HepG2 (cell line): ENCODE measurements around the gene DGKB.

Experiments used
- FOXA3 ChIP-seq: IDR thresholded peaks from 2 replicates; pipeline ENCODE4 v1.6.1; 2016; ENCODE audit warnings: missing genetic modification reagents, missing compliant biosample characterization
- HOXA7 ChIP-seq: sonication (generic); formaldehyde crosslinking; IDR thresholded peaks from 2 replicates; pipeline ENCODE4 v1.8.1; 2022; ENCODE audit warnings: mild to moderate bottlenecking, missing genetic modification reagents, moderate library complexity
- MYNN ChIP-seq: sonication (generic); formaldehyde crosslinking; IDR thresholded peaks from 2 replicates; pipeline ENCODE4 v1.4.0; 2020; ENCODE audit warnings: mild to moderate bottlenecking, low read depth, missing genetic modification reagents
- NPAS2 ChIP-seq: sonication (generic); formaldehyde crosslinking; IDR thresholded peaks from 2 replicates; pipeline ENCODE4 v1.8.0; 2022; ENCODE audit warnings: mild to moderate bottlenecking, missing genetic modification reagents, borderline replicate concordance
- RELA ChIP-seq: sonication (generic); formaldehyde crosslinking; IDR thresholded peaks from 2 replicates; pipeline ENCODE4 v1.4.0; 2020; ENCODE audit warnings: missing genetic modification reagents
- ZNF335 ChIP-seq: sonication (generic); formaldehyde crosslinking; IDR thresholded peaks from 2 replicates; pipeline ENCODE4 v1.4.0; 2020; ENCODE audit warnings: missing genetic modification reagents
- TF ChIP-seq, protein P1 (sequence below), 2 experiments: sonication (generic) in 1 of 2; formaldehyde crosslinking in 1 of 2; IDR thresholded peaks; 2 replicates each; pipeline versions ENCODE4 v1.4.0 to v1.6.1; 2018 to 2020; ENCODE audit warnings: missing genetic modification reagents in 2 of 2, borderline replicate concordance in 1 of 2, low read depth in 1 of 2, mild to moderate bottlenecking in 1 of 2, missing biosample characterization in 1 of 2
- TF ChIP-seq, protein P2 (sequence below): sonication (generic); formaldehyde crosslinking; IDR thresholded peaks from 2 replicates; pipeline ENCODE4; 2020; ENCODE audit warnings: missing genetic modification reagents, mild to moderate bottlenecking, borderline replicate concordance

DNA sequence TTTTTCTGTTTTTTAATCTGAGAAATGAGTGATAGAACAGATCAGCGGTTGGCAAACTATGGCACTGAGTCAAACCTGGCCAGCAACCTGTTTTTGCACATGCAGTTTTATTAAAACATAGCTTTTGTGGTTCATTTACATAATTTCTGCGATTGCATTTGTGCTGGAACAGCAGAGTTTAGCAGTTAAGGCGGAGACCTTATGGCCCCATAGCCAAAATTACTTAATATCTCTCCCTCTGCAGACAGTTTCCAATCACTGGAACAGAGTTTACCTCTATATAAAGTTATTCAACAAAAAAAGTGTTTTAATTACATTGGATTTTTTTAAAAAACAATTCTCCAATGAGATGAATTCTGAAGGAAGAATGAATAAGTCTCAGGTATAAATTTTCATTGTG is 212.1 kb downstream of the DGKB start:
- TF ChIP-seq FOXA3 (no peak), MYNN (CRISPR knock-in tag) (no peak), RELA (CRISPR knock-in tag) (no peak), HOXA7 (no peak), ZNF335 (CRISPR knock-in tag) (no peak), NPAS2 (CRISPR knock-in tag) (no peak)
- TF ChIP-seq, protein P1, sequence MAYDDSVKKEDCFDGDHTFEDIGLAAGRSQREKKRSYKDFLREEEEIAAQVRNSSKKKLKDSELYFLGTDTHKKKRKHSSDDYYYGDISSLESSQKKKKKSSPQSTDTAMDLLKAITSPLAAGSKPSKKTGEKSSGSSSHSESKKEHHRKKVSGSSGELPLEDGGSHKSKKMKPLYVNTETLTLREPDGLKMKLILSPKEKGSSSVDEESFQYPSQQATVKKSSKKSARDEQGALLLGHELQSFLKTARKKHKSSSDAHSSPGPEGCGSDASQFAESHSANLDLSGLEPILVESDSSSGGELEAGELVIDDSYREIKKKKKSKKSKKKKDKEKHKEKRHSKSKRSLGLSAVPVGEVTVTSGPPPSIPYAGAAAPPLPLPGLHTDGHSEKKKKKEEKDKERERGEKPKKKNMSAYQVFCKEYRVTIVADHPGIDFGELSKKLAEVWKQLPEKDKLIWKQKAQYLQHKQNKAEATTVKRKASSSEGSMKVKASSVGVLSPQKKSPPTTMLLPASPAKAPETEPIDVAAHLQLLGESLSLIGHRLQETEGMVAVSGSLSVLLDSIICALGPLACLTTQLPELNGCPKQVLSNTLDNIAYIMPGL (CRISPR knock-in tag; IDR thresholded peaks at IDR 0.05; ENCODE audit: borderline replicate concordance in 1 of 2, low read depth in 1 of 2) = no peak
- TF ChIP-seq, protein P2, sequence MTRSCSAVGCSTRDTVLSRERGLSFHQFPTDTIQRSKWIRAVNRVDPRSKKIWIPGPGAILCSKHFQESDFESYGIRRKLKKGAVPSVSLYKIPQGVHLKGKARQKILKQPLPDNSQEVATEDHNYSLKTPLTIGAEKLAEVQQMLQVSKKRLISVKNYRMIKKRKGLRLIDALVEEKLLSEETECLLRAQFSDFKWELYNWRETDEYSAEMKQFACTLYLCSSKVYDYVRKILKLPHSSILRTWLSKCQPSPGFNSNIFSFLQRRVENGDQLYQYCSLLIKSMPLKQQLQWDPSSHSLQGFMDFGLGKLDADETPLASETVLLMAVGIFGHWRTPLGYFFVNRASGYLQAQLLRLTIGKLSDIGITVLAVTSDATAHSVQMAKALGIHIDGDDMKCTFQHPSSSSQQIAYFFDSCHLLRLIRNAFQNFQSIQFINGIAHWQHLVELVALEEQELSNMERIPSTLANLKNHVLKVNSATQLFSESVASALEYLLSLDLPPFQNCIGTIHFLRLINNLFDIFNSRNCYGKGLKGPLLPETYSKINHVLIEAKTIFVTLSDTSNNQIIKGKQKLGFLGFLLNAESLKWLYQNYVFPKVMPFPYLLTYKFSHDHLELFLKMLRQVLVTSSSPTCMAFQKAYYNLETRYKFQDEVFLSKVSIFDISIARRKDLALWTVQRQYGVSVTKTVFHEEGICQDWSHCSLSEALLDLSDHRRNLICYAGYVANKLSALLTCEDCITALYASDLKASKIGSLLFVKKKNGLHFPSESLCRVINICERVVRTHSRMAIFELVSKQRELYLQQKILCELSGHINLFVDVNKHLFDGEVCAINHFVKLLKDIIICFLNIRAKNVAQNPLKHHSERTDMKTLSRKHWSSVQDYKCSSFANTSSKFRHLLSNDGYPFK (CRISPR knock-in tag) = no peak
